Loucy (cell line): ENCODE results near the gene JARID2.
A peak's percentile ranks its signal among the peaks of the same experiment; 100 is the strongest.

Experiments
- H2AFZ ChIP-seq: fragments of 200-600 bp; sonication (generic); 2 replicates; pipeline ENCODE4 v1.6.0; 2016; ENCODE audit warnings: antibody characterized with exemption, mild to moderate bottlenecking, low read length, moderate library complexity
- H3F3A ChIP-seq: fragments of 200-600 bp; 2 replicates; pipeline ENCODE4 v1.6.0; 2016; ENCODE audit warnings: antibody characterized with exemption, low read depth, mild to moderate bottlenecking
- H3K27me3 ChIP-seq: fragments of 200-600 bp; sonication (generic); 2 replicates; pipeline ENCODE4 v1.6.1; 2014; ENCODE audit warnings: low read length, mild to moderate bottlenecking; ENCODE audit not compliant: insufficient read depth, poor library complexity, severe bottlenecking
- H3K36me3 ChIP-seq: fragments of 200-600 bp; sonication (generic); 2 replicates; pipeline ENCODE4 v1.6.1; 2016; ENCODE audit warnings: low read length; ENCODE audit not compliant: insufficient read depth
- H3K4me1 ChIP-seq: fragments of 200-600 bp; sonication (generic); 2 replicates; pipeline ENCODE4 v1.5.1; 2014; ENCODE audit warnings: low read length, mild to moderate bottlenecking; ENCODE audit not compliant: insufficient read depth, poor library complexity, severe bottlenecking
- H3K4me2 ChIP-seq: fragments of 200-600 bp; sonication (generic); 2 replicates; pipeline ENCODE4 v1.6.0; 2014; ENCODE audit warnings: antibody characterized with exemption, low read length, low read depth, mild to moderate bottlenecking; ENCODE audit not compliant: poor library complexity, severe bottlenecking
- H3K4me3 ChIP-seq: fragments of 200-600 bp; sonication (generic); 2 replicates; pipeline ENCODE4 v1.5.1; 2014; ENCODE audit warnings: low read length, mild to moderate bottlenecking, mixed read lengths; ENCODE audit not compliant: poor library complexity, severe bottlenecking
- H3K79me2 ChIP-seq: fragments of 200-600 bp; sonication (generic); 2 replicates; pipeline ENCODE4 v1.6.1; 2014; ENCODE audit warnings: low read length; ENCODE audit not compliant: insufficient read depth
- H3K9ac ChIP-seq: fragments of 200-600 bp; sonication (generic); 2 replicates; pipeline ENCODE4 v1.6.0; 2014; ENCODE audit warnings: mild to moderate bottlenecking, low read depth, low read length, moderate library complexity; ENCODE audit not compliant: poor library complexity, severe bottlenecking
- H3K9me2 ChIP-seq: fragments of 200-600 bp; sonication (generic); replicated peaks from 2 replicates; pipeline ENCODE4 v1.6.1; 2016; ENCODE audit warnings: low read depth, low read length, mixed read lengths
- H3K9me3 ChIP-seq: fragments of 200-600 bp; sonication (generic); 2 replicates; pipeline ENCODE4 v1.6.1; 2014; ENCODE audit warnings: mild to moderate bottlenecking, antibody characterized with exemption, low read length, low read depth; ENCODE audit not compliant: insufficient read depth
- H4K20me1 ChIP-seq: fragments of 200-600 bp; sonication (generic); 2 replicates; pipeline ENCODE4 v1.6.0; 2014; ENCODE audit warnings: antibody characterized with exemption, low read length, mild to moderate bottlenecking; ENCODE audit not compliant: insufficient read depth, poor library complexity, severe bottlenecking
- CTCF ChIP-seq: fragments of 200-600 bp; sonication (generic); conservative IDR thresholded peaks from 2 replicates; pipeline ENCODE4 v1.5.1; 2014; ENCODE audit warnings: mild to moderate bottlenecking, antibody characterized with exemption, low read length
- EZH2phosphoT487 ChIP-seq: fragments of 200-600 bp; IDR thresholded peaks from 2 replicates; pipeline ENCODE4 v1.6.1; 2018; ENCODE audit warnings: antibody characterized with exemption, mild to moderate bottlenecking, moderate library complexity, borderline replicate concordance

The JARID2 gene

DNA sequence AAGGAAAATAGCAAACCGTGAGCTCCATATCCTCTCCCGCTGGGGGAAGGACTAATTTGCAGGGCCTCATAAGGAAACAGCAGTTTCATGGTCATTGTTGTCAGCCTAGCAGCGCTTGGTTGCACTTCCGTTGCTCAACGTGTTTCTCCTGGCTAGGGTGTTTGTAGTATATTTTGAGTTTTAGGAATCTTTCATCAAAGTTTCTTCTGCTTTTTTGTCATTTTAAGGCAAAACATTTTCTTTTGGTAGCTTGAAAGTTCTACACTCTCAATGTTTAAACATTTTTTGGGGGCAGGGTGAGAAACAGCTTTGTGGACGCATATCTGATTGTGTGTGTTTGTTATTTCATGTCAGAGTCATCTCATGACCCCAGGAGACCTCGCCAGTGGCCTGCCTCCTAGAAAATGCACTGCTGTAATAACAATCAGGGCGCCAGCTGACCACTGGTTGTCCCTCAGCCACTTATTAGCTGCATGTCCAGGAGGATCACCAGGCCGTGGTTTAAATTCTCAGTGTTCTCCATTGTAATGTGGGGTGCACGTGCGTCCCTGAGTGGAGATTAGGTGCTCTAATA lies 20.6 kb downstream of the JARID2 start:
- peaks cover 22% of the 10 kb centered on the region; the same call in 1 of the 2 replicates for H3K36me3 ChIP-seq
- peaks cover 68% of the 10 kb centered on the region for H3K4me1 ChIP-seq
- no peaks in the 10 kb centered on the region for H3K9me2 ChIP-seq
- peaks cover 97% of the 10 kb centered on the region for H4K20me1 ChIP-seq
- H3K9me3 ChIP-seq, result no peaks in the 10 kb centered on the region
- H2AFZ ChIP-seq, result no peak overlapping the region
- TF ChIP-seq CTCF, result no peak
- no peak for TF ChIP-seq EZH2phosphoT487
- no peak overlapping the region for H3K4me3 ChIP-seq
- no peaks in the 10 kb centered on the region for H3F3A ChIP-seq
- H3K79me2 ChIP-seq, result peaks cover 100% of the 10 kb centered on the region
- H3K9ac ChIP-seq, result no peak overlapping the region
- H3K27me3 ChIP-seq, result no peaks in the 10 kb centered on the region
- H3K4me2 ChIP-seq, result peak overlapping the region; percentile 13

GRCh38 chr6:15267221-15267620 lies 21.4 kb downstream of the JARID2 start:
- Histone ChIP-seq H3K4me2 (peak overlapping the region; percentile 13), H3K9me2 (no peaks in the 10 kb centered on the region), H3K4me3 (no peak overlapping the region), H3K79me2 (peaks cover 100% of the 10 kb centered on the region), H3F3A (no peaks in the 10 kb centered on the region), H3K9ac (no peak overlapping the region), H4K20me1 (peaks cover 96% of the 10 kb centered on the region), H2AFZ (no peak overlapping the region), H3K27me3 (no peaks in the 10 kb centered on the region), H3K36me3 (peaks cover 22% of the 10 kb centered on the region; the same call in 1 of the 2 replicates), H3K4me1 (peaks cover 66% of the 10 kb centered on the region), H3K9me3 (no peaks in the 10 kb centered on the region)
- TF ChIP-seq CTCF (no peak), EZH2phosphoT487 (no peak)

DNA sequence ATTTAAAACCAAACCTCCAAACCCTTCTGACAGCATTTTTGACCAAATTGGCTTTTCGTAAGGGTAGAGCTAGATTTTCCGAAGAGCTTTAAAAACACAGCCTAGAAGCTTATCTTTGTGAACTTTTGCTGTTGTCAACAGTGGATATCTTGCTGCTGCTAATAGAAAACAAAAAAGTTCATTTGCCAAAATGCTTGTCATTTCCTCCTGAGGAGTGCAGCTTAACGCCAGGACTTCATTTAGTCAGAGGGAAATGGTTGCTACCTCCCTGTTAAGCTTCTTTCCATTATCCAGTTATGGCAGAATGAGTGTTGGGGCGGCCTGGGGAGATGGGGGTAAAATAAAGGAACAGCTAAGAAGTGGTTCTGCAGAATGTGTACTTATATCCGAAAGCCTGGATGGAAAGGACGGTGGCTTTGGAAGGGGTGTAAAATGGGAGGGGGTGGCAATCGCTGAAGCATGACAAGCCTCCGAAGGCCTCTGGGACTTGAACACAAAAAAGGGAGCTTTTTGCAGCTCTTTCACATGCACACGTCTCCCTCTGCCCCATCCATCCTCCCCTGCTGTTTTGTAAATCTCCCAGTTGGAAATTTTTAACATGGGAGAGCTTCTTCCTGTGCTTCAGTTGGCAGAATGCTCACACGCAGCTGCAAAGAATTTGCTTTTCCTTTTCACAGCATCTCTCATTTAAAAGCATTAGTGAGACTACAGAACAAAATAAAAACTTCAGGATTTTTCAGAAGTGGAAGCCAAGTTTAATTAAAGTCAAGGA lies 22.5 kb downstream of the JARID2 start:
- H3K4me1 ChIP-seq, result peaks cover 60% of the 10 kb centered on the region
- peaks cover 96% of the 10 kb centered on the region for H4K20me1 ChIP-seq
- no peak overlapping the region for H3K4me3 ChIP-seq
- H3K36me3 ChIP-seq, result peaks cover 26% of the 10 kb centered on the region; the same call in 1 of the 2 replicates
- H3F3A ChIP-seq, result no peaks in the 10 kb centered on the region
- H3K9me3 ChIP-seq, result no peaks in the 10 kb centered on the region
- peaks cover 100% of the 10 kb centered on the region for H3K79me2 ChIP-seq
- H3K27me3 ChIP-seq, result no peaks in the 10 kb centered on the region
- no peak overlapping the region for H3K9ac ChIP-seq
- H2AFZ ChIP-seq, result no peak overlapping the region
- no peak for TF ChIP-seq CTCF
- TF ChIP-seq EZH2phosphoT487, result no peak
- H3K9me2 ChIP-seq, result no peaks in the 10 kb centered on the region
- H3K4me2 ChIP-seq, result peak overlapping the region; percentile 13
